ENCODE results near the gene ZNF699.
"Not testable (repeated sequence)": the region's sequence is repeated elsewhere in the genome, so short reads cannot be mapped to it uniquely, and the experiment has no call there.

DNA sequence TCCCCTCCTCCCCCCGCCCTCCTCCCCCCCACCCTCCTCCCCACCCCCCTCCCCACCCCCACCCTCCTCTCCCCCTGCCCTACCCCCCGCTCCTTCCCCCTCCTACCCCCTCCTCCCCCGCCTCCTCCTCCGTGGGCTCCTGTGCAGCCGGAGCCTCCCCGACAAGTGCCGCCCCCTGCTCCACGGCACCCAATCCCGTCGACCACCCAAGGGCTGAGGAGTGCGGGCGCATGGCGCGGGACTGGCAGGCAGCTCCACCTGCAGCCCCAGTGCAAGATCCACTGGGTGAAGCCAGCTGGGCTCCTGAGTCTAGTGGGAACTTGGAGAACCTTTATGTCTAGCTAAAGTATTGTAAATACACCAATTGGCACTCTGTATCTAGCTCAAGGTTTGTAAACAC, 12.1 kb upstream of the ZNF699 start:
- TF ChIP-seq, protein P1, sequence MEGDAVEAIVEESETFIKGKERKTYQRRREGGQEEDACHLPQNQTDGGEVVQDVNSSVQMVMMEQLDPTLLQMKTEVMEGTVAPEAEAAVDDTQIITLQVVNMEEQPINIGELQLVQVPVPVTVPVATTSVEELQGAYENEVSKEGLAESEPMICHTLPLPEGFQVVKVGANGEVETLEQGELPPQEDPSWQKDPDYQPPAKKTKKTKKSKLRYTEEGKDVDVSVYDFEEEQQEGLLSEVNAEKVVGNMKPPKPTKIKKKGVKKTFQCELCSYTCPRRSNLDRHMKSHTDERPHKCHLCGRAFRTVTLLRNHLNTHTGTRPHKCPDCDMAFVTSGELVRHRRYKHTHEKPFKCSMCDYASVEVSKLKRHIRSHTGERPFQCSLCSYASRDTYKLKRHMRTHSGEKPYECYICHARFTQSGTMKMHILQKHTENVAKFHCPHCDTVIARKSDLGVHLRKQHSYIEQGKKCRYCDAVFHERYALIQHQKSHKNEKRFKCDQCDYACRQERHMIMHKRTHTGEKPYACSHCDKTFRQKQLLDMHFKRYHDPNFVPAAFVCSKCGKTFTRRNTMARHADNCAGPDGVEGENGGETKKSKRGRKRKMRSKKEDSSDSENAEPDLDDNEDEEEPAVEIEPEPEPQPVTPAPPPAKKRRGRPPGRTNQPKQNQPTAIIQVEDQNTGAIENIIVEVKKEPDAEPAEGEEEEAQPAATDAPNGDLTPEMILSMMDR (IDR thresholded peaks at IDR 0.05), result not testable (repeated sequence)
- not testable (repeated sequence) for TF ChIP-seq POLR2A (IDR thresholded peaks at IDR 0.05)

All from testis (tissue), 2 donors.